Spleen (tissue), 13 donors: ENCODE results near the gene PHLDA2. TPM values are rescaled to one million over a fixed set of nuclear protein-coding genes. Genes with fewer than 3 reads are reported as not detected.

Source experiments
- DNase-seq: peaks from one replicate; pipeline ENCODE4 v3.0.0-alpha.2; 2020
- H3K27ac ChIP-seq, 8 donors: fragments of 200-600 bp; sonication (generic) in 7 of 8; 1 replicate in 4 of 8; 2 replicates in 4 of 8; pipeline versions ENCODE4 v1.5.0 to v1.8.0; 2016 to 2021; ENCODE audit warnings: inconsistent platforms in 4 of 8, mild to moderate bottlenecking in 4 of 8, moderate library complexity in 1 of 8
- H3K27me3 ChIP-seq, 7 donors: fragments of 200-600 bp; sonication (generic) in 6 of 7; replicated peaks in 1 of 7; 1 replicate in 4 of 7; 2 replicates in 3 of 7; pipeline versions ENCODE4 v1.5.0 to v1.8.0; 2016 to 2021; ENCODE audit warnings: inconsistent platforms in 3 of 7, mild to moderate bottlenecking in 1 of 7
- H3K36me3 ChIP-seq, 6 donors: fragments of 200-600 bp; sonication (generic) in 5 of 6; 1 replicate in 4 of 6; 2 replicates in 2 of 6; pipeline versions ENCODE4 v1.5.0 to v1.8.0; 2016 to 2021; ENCODE audit warnings: inconsistent platforms in 2 of 6
- H3K4me1 ChIP-seq, 6 donors: fragments of 200-600 bp; sonication (generic) in 5 of 6; 1 replicate in 3 of 6; 2 replicates in 3 of 6; pipeline versions ENCODE4 v1.5.0 to v1.8.0; 2016 to 2021; ENCODE audit warnings: inconsistent platforms in 3 of 6
- H3K4me3 ChIP-seq, 8 donors: fragments of 200-600 bp; sonication (generic) in 7 of 8; 1 replicate in 4 of 8; 2 replicates in 4 of 8; pipeline versions ENCODE4 v1.5.0 to v1.8.0; 2016 to 2021; ENCODE audit warnings: inconsistent platforms in 4 of 8, mild to moderate bottlenecking in 4 of 8, moderate library complexity in 2 of 8
- H3K9me3 ChIP-seq, 8 donors: fragments of 200-600 bp; sonication (generic) in 7 of 8; 1 replicate in 4 of 8; 2 replicates in 4 of 8; pipeline versions ENCODE4 v1.5.0 to v1.8.0; 2016 to 2021; ENCODE audit warnings: inconsistent platforms in 4 of 8
- POLR2A ChIP-seq, 3 donors: fragments of 450-650 bp; IDR thresholded peaks; one replicate each; pipeline ENCODE4 v1.5.1; 2017; ENCODE audit warnings: antibody characterized with exemption in 3 of 3, mild to moderate bottlenecking in 1 of 3
- POLR2AphosphoS5 ChIP-seq, 3 donors: sonication (generic); formaldehyde crosslinking; IDR thresholded peaks; one replicate each; pipeline ENCODE4 v1.5.1; 2017; ENCODE audit warnings: antibody characterized with exemption in 3 of 3
- WGBS, 5 donors: extraction: QIAGEN DNeasy Blood & Tissue Kit in 3 of 5; methylation state at CpG; one replicate each; pipeline versions ENCODE4 v1.1.5 to v1.1.7; 2013 to 2018; 5-methylcytosine and 5-hydroxymethylcytosine counted together
- intact Hi-C: fragments of 100-400 bp; cut with DNase I; formaldehyde crosslinking; loops from one replicate; pipeline ENCODE4 v1.15.0; 2023; ENCODE audit warnings: low total_unique reads
- long read RNA-seq, 2 donors: transcript quantifications; one replicate each; lab custom pipeline, GENCODE V29; 2026
- polyA plus RNA-seq, 3 donors: library from polyadenylated mRNA; stranded (reverse); fragments of 200-250 nt; gene quantifications; one replicate each; pipeline ENCODE4 v1.2.1, GENCODE V29; 2013
- total RNA-seq, 7 donors: library from RNA; depleted of rRNA in 3 of 7; stranded (reverse); fragments of >200 nt in 3 of 7; fragmentation: NEBNext Ultra II Directional in 4 of 7; extraction: Animal tissue kit (Norgen Biotek cat#: 25700) in 4 of 7; gene quantifications; one replicate each; pipeline versions ENCODE4 v1.1.0 to v1.2.1, GENCODE V29; 2016 to 2021
- TF ChIP-seq, protein P1 (sequence below), 11 experiments: fragments of 200-600 bp in 7 of 11; fragments of 450-650 bp in 4 of 11; sonication (generic) in 4 of 11; IDR thresholded peaks in 8 of 11; conservative IDR thresholded peaks in 3 of 11; 1 replicate in 7 of 11; 2 replicates in 4 of 11; pipeline versions ENCODE4 v1.4.0 to v1.8.0; 2016 to 2021; ENCODE audit warnings: antibody characterized with exemption in 11 of 11, inconsistent platforms in 4 of 11, mild to moderate bottlenecking in 1 of 11
- donor health status: healthy with polysubstance abuse.
- donor health status: DM: no; HTN: no; CAD: no; lungs with moderate emphysema.
- donor health status: DM: no; HTN: no; CAD: no.
- donor health status: Bipolar disorder and iron deficiency.
- donor health status: healthy.
- donor health status: DM: no; HTN: no; CAD: no.
- donor health status: DM: yes; HTN: yes; CAD: no.

Gene PHLDA2, protein sequence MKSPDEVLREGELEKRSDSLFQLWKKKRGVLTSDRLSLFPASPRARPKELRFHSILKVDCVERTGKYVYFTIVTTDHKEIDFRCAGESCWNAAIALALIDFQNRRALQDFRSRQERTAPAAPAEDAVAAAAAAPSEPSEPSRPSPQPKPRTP
- 1 to 10 TPM in 6 of 7 donors, not detected in 1; 1.4 to 3.5 (median 1.7) TPM for total RNA-seq
- 1 to 10 TPM; 1.5 to 2.9 (median 2.5) TPM for polyA plus RNA-seq
- long read RNA-seq, donor 1: 0 reads
- long read RNA-seq, donor 2, partial matches to known transcripts: 0 of 2 reads
- long read RNA-seq, donor 2, other reads (novel, unspliced or antisense): 0 of 2 reads

DNA sequence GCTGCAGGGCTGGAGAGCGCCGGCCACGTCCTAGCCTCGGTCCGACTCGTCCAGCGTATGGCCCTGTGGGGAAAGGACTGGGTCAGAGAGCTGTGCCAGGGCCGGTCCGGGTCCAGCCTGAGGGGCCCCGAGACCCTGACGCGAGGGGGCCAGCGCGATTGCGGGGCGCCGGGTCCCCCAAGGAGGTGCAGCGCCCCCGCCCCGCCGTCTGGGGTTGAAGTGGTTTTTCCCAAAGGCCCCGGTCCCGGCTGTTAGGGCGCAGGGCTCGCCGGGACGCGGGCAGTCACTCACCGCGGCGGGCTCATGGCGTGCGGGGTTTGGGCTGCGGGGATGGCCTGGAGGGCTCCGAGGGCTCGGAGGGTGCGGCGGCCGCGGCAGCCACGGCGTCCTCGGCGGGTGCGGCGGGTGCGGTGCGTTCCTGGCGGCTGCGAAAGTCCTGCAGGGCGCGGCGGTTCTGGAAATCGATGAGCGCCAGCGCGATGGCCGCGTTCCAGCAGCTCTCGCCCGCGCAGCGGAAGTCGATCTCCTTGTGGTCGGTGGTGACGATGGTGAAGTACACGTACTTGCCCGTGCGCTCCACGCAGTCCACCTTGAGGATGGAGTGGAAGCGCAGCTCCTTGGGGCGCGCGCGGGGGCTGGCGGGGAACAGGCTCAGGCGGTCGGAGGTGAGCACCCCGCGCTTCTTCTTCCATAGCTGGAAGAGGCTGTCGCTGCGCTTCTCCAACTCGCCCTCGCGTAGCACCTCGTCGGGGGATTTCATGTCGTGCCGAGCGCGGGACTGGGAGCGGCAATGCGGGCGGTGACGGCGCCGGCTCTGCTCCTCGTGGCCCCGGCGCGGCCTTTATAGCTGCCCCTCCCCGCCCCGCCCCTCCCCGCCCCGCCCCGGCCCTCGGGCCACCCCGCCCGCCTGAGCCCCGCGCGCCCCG is at the start of gene PHLDA2:
Gene PHLDA2 (minus strand): TSS at position 816 of the 926 bp plus-strand sequence. CDS start 56 bp downstream, at position 760.
- H3K27me3 ChIP-seq: peaks cover 0 to 67% (median 34%) of the 10 kb centered on the region in 7 donors
- intact Hi-C loops: no loop called here

DNA sequence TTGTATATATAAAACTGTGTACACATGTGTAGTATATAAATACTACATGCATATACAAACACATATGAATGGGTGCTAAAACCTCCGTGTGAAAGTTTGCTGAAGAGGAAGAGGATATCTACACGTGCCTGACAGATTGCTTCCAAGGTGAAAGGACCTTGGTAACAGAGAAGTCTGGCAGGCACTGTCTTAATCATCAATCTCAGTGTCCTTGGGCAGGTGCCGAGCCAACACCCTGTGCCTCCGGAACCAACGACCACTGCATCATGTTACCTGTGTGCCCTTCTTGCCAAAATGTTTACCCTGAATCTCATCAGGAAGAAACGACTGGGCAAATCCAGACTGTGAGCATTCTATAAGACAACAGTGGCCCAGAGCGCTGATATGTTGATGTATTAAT is 47.9 kb upstream of the PHLDA2 start:
- no peak for DNase-seq
- Histone ChIP-seq H3K27ac (no peak overlapping the region), H3K36me3 (peaks cover 2 to 83% (median 74%) of the 10 kb centered on the region in 6 donors), H3K4me1 (peaks cover 0 to 51% (median 12%) of the 10 kb centered on the region in 6 donors), H3K27me3 (no peaks in the 10 kb centered on the region), H3K9me3 (no peaks in the 10 kb centered on the region), H3K4me3 (no peak overlapping the region)
- no peak for TF ChIP-seq POLR2A (IDR thresholded peaks at IDR 0.05)
- TF ChIP-seq POLR2AphosphoS5 (IDR thresholded peaks at IDR 0.05): no peak
- TF ChIP-seq, protein P1, sequence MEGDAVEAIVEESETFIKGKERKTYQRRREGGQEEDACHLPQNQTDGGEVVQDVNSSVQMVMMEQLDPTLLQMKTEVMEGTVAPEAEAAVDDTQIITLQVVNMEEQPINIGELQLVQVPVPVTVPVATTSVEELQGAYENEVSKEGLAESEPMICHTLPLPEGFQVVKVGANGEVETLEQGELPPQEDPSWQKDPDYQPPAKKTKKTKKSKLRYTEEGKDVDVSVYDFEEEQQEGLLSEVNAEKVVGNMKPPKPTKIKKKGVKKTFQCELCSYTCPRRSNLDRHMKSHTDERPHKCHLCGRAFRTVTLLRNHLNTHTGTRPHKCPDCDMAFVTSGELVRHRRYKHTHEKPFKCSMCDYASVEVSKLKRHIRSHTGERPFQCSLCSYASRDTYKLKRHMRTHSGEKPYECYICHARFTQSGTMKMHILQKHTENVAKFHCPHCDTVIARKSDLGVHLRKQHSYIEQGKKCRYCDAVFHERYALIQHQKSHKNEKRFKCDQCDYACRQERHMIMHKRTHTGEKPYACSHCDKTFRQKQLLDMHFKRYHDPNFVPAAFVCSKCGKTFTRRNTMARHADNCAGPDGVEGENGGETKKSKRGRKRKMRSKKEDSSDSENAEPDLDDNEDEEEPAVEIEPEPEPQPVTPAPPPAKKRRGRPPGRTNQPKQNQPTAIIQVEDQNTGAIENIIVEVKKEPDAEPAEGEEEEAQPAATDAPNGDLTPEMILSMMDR (IDR thresholded peaks at IDR 0.05 in 8 of 11, conservative IDR thresholded peaks at IDR 0.05 in 3 of 11): no peak
- WGBS, 5 donors: 71 to 86% (median 76%) methylated on average over 7 of the region's 7 CpGs
- intact Hi-C loops: loop anchor here (10.0 kb wide), 2 partner anchors 48 to 98 kb away; no protein-coding TSS in a partner anchor

More for the DNA sequence above, at the start of gene PHLDA2:
- no peak for TF ChIP-seq POLR2A (IDR thresholded peaks at IDR 0.05)
- peak; percentile 67 to 75 (median 69) for TF ChIP-seq POLR2AphosphoS5 (IDR thresholded peaks at IDR 0.05)
- TF ChIP-seq, protein P1 (IDR thresholded peaks at IDR 0.05 in 8 of 11, conservative IDR thresholded peaks at IDR 0.05 in 3 of 11): no peak
- H3K27ac ChIP-seq: peak within 1 kb of the TSS in 4 of 8 donors; percentile 31 to 75 (median 66)
- peak; percentile 84 for DNase-seq
- no peaks in the 10 kb centered on the region for H3K9me3 ChIP-seq
- H3K4me3 ChIP-seq: peak within 1 kb of the TSS; percentile 38 to 80 (median 54)
- H3K4me1 ChIP-seq: peaks cover 21 to 53% (median 39%) of the 10 kb centered on the region in 6 donors
- H3K36me3 ChIP-seq: no peaks in the 10 kb centered on the region
- WGBS, 5 donors: 1 to 3% (median 2%) methylated on average over 39 to 113 of the region's 113 CpGs

DNA sequence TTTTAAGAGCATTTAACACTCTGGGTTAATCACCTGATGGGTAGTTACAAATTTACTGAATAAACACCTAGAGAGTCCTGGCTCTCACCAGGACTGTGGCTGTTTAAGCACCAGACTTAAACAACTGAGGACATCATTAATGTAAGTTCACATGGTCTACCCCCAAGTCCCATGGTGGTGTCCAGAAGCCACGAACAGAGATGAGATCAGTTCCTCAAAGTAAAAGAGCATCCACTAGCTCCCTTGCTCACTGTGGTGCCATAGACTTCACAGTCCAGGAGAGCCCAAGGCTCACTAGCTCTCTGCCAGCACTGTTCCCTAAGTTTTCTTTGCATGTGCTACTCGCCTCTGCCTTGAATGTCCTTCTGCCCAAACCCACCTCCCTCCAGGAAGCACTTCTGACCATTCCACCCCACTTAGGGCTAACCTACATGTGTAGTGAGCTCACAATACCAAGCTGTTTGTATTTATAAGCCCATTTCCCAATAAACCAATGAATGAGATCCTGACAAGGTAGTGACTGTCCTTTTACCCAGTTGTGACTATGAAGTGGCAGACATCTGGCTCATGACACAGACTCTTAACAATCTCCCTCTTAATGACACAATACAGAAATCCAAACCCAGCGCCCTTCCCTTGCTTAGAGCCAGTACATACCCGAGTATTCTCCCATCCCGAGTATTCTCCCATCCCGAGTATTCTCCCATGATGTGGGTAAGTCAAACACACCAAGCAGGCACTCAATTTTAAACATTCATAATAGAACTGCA is 47.3 kb upstream of the PHLDA2 start:
- H3K27me3 ChIP-seq: no peaks in the 10 kb centered on the region
- 85 to 91% (median 86%) methylated on average over 6 of the region's 6 CpGs for WGBS, 5 donors
- intact Hi-C loops: loop anchor here (10.0 kb wide), 2 partner anchors 48 to 98 kb away; no protein-coding TSS in a partner anchor
- no peaks in the 10 kb centered on the region for H3K9me3 ChIP-seq
- TF ChIP-seq, protein P1 (IDR thresholded peaks at IDR 0.05 in 8 of 11, conservative IDR thresholded peaks at IDR 0.05 in 3 of 11): no peak
- no peak for TF ChIP-seq POLR2AphosphoS5 (IDR thresholded peaks at IDR 0.05)
- no peak for TF ChIP-seq POLR2A (IDR thresholded peaks at IDR 0.05)
- no peak for DNase-seq
- no peak overlapping the region for H3K4me3 ChIP-seq
- H3K36me3 ChIP-seq: peaks cover 2 to 89% (median 80%) of the 10 kb centered on the region in 6 donors
- H3K4me1 ChIP-seq: peaks cover 0 to 45% (median 7%) of the 10 kb centered on the region in 6 donors
- no peak overlapping the region for H3K27ac ChIP-seq
